Forelimb muscle (tissue), 1 donor: ENCODE data around the gene SSMEM1. TPM values are rescaled to one million over a fixed set of nuclear protein-coding genes. Genes with fewer than 3 reads are reported as not detected.
"Not testable (repeated sequence)": the region's sequence is repeated elsewhere in the genome, so short reads cannot be mapped to it uniquely, and the experiment has no call there.

ENCODE experiments used
- DNase-seq: peaks from one replicate; pipeline ENCODE4 v3.0.0-alpha.2; 2013; ENCODE audit warnings: low read depth
- polyA plus RNA-seq: library from polyadenylated mRNA; unstranded; fragments of 120-200 nt; gene quantifications from one replicate; pipeline ENCODE4 v1.2.1, GENCODE V29; 2013; ENCODE audit not compliant: insufficient read length

Gene SSMEM1
- polyA plus RNA-seq, 1 donor = not detected

GRCh38 chr7:130213828-130214227 lies 6.2 kb downstream of the SSMEM1 start:
- no peak for DNase-seq

GRCh38 chr7:130216025-130216424 lies 8.4 kb downstream of the SSMEM1 start:
- DNase-seq = no peak

GRCh38 chr7:130216750-130217149 lies 9.1 kb downstream of the SSMEM1 start:
- DNase-seq = no peak

- DNase-seq = no peak
Observed at GRCh38 chr7:130218806-130219620, 11.4 kb downstream of the SSMEM1 start.

- no peak for DNase-seq
Observed at GRCh38 chr7:130219871-130220270, 12.2 kb downstream of the SSMEM1 start.

- DNase-seq = no peak
Observed at GRCh38 chr7:130221746-130222145, 14.1 kb downstream of the SSMEM1 start.

GRCh38 chr7:130223646-130224045 lies 16.0 kb downstream of the SSMEM1 start:
- DNase-seq = no peak

- no peak for DNase-seq
Observed at GRCh38 chr7:130224210-130224609, 16.6 kb downstream of the SSMEM1 start.

- DNase-seq = not testable (repeated sequence)
Observed at GRCh38 chr7:130224923-130225322, 17.3 kb downstream of the SSMEM1 start.

GRCh38 chr7:130226333-130226732 lies 18.7 kb downstream of the SSMEM1 start:
- no peak for DNase-seq

GRCh38 chr7:130227883-130228575 lies 20.4 kb downstream of the SSMEM1 start:
- DNase-seq = no peak

- DNase-seq = no peak
Observed at GRCh38 chr7:130228840-130229502, 21.3 kb downstream of the SSMEM1 start.

GRCh38 chr7:130229981-130230380 lies 22.3 kb downstream of the SSMEM1 start:
- not testable (repeated sequence) for DNase-seq

GRCh38 chr7:130231792-130232191 lies 24.1 kb downstream of the SSMEM1 start:
- no peak for DNase-seq

- no peak for DNase-seq
Observed at GRCh38 chr7:130232209-130232608, 24.5 kb downstream of the SSMEM1 start.

- DNase-seq = no peak
Observed at GRCh38 chr7:130234078-130234477, 26.4 kb downstream of the SSMEM1 start.

GRCh38 chr7:130236361-130236760 lies 28.7 kb downstream of the SSMEM1 start:
- not testable (repeated sequence) for DNase-seq

- DNase-seq = no peak
Observed at GRCh38 chr7:130240240-130240639, 32.6 kb downstream of the SSMEM1 start.

GRCh38 chr7:130242198-130243014 lies 34.7 kb downstream of the SSMEM1 start:
- no peak for DNase-seq

- DNase-seq = peak; percentile 41
Observed at GRCh38 chr7:130243486-130243885, 35.8 kb downstream of the SSMEM1 start.

GRCh38 chr7:130246491-130246890 lies 38.8 kb downstream of the SSMEM1 start:
- not testable (repeated sequence) for DNase-seq

- DNase-seq = not testable (repeated sequence)
Observed at GRCh38 chr7:130248842-130249241, 41.2 kb downstream of the SSMEM1 start.
